ENCODE measurements around the gene SALL4.

SALL4 gene

GRCh38 chr20:51734876-51735720 lies 67.2 kb downstream of the SALL4 start:
- DNase-seq = no peak

- no peak for DNase-seq
Measured at GRCh38 chr20:51733070-51733469, 69.3 kb downstream of the SALL4 start.
